ENCODE data around the gene MAP3K14.

- TF ChIP-seq, protein P1, sequence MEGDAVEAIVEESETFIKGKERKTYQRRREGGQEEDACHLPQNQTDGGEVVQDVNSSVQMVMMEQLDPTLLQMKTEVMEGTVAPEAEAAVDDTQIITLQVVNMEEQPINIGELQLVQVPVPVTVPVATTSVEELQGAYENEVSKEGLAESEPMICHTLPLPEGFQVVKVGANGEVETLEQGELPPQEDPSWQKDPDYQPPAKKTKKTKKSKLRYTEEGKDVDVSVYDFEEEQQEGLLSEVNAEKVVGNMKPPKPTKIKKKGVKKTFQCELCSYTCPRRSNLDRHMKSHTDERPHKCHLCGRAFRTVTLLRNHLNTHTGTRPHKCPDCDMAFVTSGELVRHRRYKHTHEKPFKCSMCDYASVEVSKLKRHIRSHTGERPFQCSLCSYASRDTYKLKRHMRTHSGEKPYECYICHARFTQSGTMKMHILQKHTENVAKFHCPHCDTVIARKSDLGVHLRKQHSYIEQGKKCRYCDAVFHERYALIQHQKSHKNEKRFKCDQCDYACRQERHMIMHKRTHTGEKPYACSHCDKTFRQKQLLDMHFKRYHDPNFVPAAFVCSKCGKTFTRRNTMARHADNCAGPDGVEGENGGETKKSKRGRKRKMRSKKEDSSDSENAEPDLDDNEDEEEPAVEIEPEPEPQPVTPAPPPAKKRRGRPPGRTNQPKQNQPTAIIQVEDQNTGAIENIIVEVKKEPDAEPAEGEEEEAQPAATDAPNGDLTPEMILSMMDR (IDR thresholded peaks at IDR 0.05) = no peak
- TF ChIP-seq EP300 (IDR thresholded peaks at IDR 0.05) (no peak), POLR2A (IDR thresholded peaks at IDR 0.05) (no peak)
Measured at GRCh38 chr17:45269912-45270311, 46.9 kb downstream of the MAP3K14 start.

Measured in ovary (tissue), 3 donors.